HG02840 (cell line): Measurements from ENCODE around the gene SF3A1.

ENCODE experiments used
- ATAC-seq: cut with Tn5 transposase; IDR thresholded peaks from one replicate; pipeline ENCODE4 v1.9.1; 2021; ENCODE audit warnings: mild to moderate bottlenecking, moderate library complexity, moderate number of reproducible peaks; ENCODE audit not compliant: unreplicated experiment, low FRiP score

Gene SF3A1

GRCh38 chr22:30290342-30291057 lies 66.2 kb downstream of the SF3A1 start:
- ATAC-seq, result no peak

DNA sequence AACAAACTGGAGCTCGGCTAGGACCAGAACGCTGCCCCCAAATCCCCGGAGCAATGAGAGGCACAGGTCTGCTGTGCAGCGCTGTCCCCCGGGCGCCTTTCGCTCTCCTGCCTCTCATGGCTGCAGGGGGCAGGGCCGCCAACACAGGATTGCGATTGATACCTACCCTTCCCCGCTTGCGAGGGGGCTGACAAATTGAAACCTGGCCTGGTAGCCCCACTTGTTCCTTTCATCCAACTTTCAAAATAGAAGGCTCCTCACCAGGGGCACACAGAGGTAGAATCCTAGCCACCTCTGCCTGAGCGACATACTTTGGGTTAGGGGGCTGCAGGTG lies 66.7 kb downstream of the SF3A1 start:
- ATAC-seq, result peak; percentile 9

DNA sequence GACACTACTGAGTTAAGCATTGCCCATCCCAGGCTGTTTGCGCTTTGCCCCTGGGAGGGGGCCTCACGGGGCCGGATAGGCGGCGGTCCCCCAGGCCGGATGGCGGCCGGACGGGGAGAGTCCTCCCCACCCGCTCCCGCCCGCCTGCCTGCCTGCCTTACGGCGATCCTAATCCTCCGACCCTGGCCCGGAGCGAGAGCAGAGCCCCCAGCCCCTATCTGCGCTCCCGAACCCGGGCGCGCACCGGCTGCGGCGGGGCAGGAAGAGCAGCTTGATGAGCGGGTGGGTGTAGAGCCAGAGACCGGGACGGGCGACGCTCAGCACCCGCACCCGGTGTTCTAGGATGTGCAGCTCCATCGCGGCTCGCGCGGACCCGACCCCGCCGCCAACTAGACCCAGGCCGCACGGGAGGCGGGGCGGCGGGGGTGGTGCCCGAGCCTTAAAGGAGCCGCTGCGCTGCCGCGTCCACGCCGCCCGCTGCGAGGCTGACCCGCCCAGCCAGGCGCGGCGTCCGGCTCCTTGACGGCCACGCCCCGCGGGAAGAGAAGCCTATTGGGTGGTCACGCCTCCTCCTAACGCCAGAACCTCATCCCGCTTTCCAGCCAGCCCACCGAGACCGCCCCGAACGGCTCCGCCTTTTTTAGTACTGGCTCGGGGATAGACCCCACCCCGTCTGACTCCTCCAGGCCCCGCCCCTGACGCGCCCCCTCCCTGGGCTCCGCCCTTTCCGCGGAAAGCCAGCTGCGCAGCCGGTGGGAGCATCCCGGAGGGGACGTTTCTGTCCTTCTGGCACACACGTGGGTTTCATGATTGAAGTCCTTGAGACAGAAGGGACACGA lies 67.3 kb downstream of the SF3A1 start, which contains the start of gene CASTOR1:
CASTOR1 (minus strand) TSS at position 365 of the 839 bp plus-strand sequence; CDS start at position 357, 8 bp downstream.
- peak; percentile 71 for ATAC-seq

DNA sequence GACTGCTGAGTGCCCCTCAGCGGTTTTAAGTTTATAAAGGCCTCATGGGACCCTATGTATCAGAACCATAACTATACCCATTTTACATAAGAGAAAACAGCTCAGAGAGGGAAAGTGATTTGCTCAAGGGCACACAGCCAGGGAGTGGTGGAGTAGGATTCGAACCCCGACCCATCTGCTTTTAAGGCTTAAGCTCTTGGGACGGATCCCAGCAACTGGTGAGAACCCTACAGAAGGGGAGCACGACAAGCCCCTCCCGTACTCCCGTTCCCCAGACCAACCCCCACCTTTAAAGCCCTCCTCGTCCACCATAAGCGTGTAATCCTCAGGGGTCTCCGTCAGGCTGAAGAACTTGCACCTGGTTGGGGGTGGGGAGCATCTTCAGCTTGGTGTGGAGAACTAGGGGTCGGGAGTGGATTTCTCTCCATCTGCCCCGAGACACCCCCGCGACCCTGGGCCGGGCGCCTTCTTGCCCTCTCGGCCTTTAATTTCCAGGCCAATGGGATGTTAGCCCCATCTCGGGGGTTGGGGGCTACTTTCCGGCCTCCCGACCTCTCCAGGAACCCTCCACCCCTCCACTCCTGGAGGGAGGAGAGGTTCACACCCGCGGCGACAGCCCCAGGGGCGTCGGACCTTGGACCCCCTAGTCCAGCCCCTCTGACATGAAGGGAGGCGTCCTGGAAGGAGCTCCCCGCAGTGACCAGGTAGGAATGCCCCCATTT lies 68.1 kb downstream of the SF3A1 start:
- no peak for ATAC-seq

- no peak for ATAC-seq
Observed at GRCh38 chr22:30287648-30288418, 68.9 kb downstream of the SF3A1 start.

DNA sequence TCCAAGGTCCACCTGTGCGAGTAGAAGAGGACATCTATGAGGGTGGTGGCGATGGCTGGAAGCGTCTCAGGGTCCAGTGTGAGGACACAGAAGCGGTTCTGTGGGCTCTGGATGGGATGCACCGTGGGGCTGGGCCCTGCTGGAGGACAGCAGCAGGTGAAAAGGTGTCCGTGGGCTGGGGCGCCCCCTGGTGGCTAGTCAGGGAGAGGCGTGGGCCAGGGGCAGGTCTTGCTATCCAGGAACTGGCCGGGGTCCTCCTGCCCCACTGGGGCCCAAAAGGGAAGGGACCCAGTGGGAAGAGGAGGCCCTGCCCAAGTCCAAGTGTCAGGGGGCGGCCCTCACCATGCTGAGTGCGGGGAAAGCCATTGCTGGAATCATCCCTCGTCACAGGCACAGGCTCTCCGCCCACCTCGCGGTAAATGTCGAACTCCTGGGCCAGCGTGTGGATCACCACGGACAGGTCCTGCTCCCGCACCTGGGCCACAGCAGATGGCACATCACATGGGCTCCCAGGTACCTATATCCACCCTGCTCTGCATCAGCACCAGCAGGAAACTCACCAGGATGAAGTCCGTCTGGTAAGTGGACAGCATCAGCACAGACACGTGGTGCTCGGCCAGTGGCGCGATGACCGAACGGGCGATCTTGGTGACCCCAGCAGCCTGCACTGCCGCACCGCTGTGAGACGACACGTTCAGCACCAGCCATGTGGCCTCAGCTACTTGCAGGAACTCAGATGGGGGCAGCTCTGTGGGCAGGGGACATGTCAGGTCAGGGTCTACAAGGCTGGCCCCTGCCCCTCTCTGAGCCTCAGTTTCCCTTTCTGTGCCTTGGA lies 69.7 kb downstream of the SF3A1 start:
- ATAC-seq, result no peak

- no peak for ATAC-seq
Observed at GRCh38 chr22:30286331-30286730, 70.4 kb downstream of the SF3A1 start.

DNA sequence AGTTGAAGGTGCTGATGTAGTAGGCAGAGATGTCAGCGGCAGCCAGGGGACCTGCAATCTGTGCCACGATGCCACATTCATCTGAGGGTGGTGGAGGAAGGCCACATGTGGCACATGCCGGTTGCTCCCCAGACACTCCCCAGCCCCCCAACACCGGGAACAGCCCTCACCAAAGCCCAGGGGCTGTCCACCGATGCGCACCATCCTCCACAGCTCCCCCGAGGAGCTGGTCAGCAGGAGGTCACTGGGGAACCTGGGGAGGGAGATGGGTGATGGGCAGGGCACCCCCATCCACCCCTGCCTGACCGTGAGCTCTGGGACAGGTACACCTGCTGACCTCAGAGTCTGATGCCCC lies 70.9 kb downstream of the SF3A1 start:
- no peak for ATAC-seq

DNA sequence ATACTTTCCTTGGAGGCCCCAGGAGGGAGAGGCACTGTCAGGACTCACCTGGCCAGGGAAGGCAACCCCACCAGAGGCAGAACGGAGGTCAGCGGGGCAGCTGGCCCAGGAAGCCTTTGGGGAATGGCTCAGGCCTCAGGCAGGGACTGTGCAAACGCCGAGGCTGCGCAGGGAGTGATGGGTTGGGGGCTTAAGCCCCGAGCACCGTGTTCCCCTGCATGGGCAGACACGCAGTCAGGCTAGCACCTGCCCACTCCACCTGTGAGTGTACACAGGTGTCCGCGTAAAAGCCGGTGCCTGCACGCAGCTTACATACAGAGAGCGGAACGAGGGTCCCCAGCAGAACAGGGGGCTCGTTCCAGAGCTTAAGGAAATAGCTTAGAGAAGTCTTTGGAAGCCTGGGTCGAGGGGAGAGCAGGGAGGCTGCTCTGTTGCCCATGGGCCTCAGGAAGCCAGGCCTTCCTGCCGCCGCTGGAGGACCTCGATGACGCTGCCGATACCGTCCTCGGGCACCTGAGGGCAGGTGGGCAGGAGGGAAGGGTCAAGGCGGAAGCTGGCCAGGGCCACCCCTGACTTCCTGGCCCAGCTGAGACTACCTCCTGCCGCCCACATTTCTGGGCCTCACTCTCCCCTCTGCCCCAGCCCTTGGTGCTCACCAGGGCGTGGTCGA lies 71.4 kb downstream of the SF3A1 start:
- no peak for ATAC-seq

DNA sequence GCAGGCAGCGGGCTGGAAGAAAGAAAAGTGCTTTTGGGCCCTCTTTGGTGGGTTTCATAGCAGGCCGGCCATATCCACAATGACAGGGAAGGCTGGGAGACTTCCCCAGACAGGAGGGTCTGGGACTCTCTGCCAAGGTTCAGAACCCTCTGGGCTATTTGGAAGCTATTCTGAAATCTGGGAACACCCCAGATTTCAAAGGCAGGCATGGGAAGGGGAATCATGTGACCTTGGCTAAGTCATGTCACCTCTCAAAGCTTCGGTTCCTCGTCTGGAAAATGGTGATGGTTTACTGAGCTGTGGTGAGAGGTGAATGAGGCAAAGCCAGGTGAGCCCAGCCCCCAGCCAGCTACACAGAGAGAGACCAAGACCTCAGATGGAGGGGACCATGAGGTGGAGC lies 72.0 kb downstream of the SF3A1 start:
- ATAC-seq, result no peak

- no peak for ATAC-seq
Observed at GRCh38 chr22:30284172-30284571, 72.5 kb downstream of the SF3A1 start.

GRCh38 chr22:30283342-30283741 lies 73.4 kb downstream of the SF3A1 start:
- no peak for ATAC-seq

- ATAC-seq, result no peak
Observed at GRCh38 chr22:30282616-30283046, 74.1 kb downstream of the SF3A1 start.
